ENCODE results near the gene MACROH2A2.

The MACROH2A2 gene

DNA sequence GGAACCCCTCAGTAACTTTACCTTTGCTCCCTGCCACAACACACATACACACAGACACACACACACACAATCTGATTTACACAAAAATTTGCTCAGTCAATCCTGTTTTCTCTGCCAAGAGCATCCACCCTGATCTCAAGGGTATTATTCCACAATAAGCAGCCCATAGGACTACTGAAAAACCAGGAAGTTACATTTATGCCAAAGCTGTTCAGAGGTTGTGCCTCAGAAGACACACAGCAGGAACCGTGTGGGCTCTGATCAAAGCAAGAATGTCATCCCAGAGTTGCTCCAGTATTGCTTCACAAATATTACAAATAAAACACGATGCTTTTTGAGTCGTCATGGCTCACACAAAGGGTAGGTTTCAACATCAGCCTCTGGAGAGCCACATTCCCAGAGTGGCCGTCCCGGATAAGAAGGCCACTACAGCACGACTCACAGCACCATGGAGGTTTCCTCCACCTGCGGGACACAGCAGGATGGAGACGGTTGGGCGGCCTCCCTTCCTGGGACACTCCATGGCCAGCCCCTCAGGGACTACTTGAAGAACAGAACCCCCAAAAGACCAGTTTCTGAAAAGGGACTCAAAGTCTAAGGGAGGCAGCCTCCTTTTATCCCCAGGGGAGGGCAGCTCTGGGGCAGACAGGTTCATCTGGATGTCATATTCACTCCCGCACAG, 78.4 kb downstream of the MACROH2A2 start:
- in situ Hi-C loops (cut with HindIII; ENCODE audit: low sequenced_read_pairs): no loop called here
- DNase-seq (ENCODE audit: low read depth): peak; percentile 16
- TF ChIP-seq, protein P1, sequence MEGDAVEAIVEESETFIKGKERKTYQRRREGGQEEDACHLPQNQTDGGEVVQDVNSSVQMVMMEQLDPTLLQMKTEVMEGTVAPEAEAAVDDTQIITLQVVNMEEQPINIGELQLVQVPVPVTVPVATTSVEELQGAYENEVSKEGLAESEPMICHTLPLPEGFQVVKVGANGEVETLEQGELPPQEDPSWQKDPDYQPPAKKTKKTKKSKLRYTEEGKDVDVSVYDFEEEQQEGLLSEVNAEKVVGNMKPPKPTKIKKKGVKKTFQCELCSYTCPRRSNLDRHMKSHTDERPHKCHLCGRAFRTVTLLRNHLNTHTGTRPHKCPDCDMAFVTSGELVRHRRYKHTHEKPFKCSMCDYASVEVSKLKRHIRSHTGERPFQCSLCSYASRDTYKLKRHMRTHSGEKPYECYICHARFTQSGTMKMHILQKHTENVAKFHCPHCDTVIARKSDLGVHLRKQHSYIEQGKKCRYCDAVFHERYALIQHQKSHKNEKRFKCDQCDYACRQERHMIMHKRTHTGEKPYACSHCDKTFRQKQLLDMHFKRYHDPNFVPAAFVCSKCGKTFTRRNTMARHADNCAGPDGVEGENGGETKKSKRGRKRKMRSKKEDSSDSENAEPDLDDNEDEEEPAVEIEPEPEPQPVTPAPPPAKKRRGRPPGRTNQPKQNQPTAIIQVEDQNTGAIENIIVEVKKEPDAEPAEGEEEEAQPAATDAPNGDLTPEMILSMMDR (IDR thresholded peaks at IDR 0.05; ENCODE audit: low read depth, low read length, missing control alignments): no peak
- H3K4me3 ChIP-seq (ENCODE audit: low read depth, low read length): no peak overlapping the region

DNA sequence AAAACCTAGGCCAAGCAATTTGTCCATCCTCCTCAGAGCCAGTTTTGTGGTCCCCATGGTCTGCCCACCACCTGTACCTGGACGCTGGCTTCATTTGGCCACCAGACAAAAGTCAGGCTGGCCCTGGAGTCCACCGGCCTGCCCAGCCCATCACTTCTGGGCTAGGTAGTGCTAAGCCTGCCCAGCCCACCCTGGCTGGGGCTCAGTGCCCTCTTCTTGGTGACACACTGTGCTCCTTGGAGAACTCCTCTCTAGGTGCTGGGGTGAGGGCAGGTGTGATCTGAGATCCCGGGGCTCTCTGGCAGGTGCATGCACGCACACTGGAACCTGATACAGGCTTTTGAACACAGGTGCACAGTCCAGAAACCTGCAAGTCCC, 78.9 kb downstream of the MACROH2A2 start:
- TF ChIP-seq, protein P1 (IDR thresholded peaks at IDR 0.05; ENCODE audit: low read depth, low read length, missing control alignments): no peak
- in situ Hi-C loops (cut with HindIII; ENCODE audit: low sequenced_read_pairs): no loop called here
- no peak for DNase-seq (ENCODE audit: low read depth)
- H3K4me3 ChIP-seq (ENCODE audit: low read depth, low read length): no peak overlapping the region

- DNase-seq (ENCODE audit: low read depth): no peak
- TF ChIP-seq, protein P1 (IDR thresholded peaks at IDR 0.05; ENCODE audit: low read depth, low read length, missing control alignments): no peak
- in situ Hi-C loops (cut with HindIII; ENCODE audit: low sequenced_read_pairs): no loop called here
- peak within 1 kb of the TSS; percentile 55 for H3K4me3 ChIP-seq (ENCODE audit: low read depth, low read length)
Measured at GRCh38 chr10:70132098-70133029, 79.7 kb downstream of the MACROH2A2 start, which contains the start of gene AIFM2. Gene AIFM2 (minus strand): TSS chr10:70132825. CDS start chr10:70124084, 8,741 bp downstream.

DNA sequence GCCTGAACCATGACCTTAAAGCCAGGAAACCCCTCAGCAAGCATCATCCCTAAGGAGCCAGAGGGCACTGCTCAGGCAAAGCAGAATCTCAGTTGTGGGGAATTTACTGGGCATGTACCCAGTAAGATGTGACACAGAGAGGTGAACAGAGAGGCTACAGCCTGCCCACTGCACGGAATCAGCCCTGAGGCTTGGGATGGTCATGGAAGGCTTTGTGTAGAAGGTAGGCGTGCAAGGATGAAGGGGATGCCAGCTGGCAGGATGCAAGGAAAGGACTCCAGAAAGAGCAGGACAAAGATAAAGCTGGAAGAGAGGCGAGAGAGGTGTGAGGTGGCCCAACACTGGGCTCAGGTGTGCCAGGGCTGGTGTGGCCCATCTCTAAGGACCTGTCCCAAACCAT, 82.4 kb downstream of the MACROH2A2 start:
- no peak overlapping the region for H3K4me3 ChIP-seq (ENCODE audit: low read depth, low read length)
- TF ChIP-seq, protein P1 (IDR thresholded peaks at IDR 0.05; ENCODE audit: low read depth, low read length, missing control alignments): no peak
- in situ Hi-C loops (cut with HindIII; ENCODE audit: low sequenced_read_pairs): no loop called here
- DNase-seq (ENCODE audit: low read depth): no peak

DNA sequence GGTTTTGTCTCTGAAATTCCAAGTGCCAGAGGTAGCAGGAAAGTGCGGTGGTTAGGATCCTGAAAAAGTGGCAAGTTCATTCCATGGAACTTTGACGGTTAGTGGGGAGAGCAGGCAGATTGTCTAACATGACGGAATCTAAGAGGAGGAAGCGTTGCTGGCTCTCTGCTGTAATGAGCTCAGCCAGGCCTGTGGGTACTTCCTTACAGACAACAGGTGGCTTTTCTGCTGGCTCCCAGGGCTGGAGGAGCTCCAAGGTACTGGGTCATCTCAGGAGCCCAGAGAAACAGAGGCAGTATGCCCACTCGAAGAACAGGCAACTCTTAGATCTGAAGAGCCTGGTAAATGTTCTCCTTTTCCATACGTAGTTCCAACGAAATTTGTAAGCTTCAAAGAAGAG, 83.0 kb downstream of the MACROH2A2 start:
- TF ChIP-seq, protein P1 (IDR thresholded peaks at IDR 0.05; ENCODE audit: low read depth, low read length, missing control alignments): no peak
- H3K4me3 ChIP-seq (ENCODE audit: low read depth, low read length): no peak overlapping the region
- no peak for DNase-seq (ENCODE audit: low read depth)
- in situ Hi-C loops (cut with HindIII; ENCODE audit: low sequenced_read_pairs): no loop called here

- no peak for DNase-seq (ENCODE audit: low read depth)
- no peak overlapping the region for H3K4me3 ChIP-seq (ENCODE audit: low read depth, low read length)
- TF ChIP-seq, protein P1 (IDR thresholded peaks at IDR 0.05; ENCODE audit: low read depth, low read length, missing control alignments): no peak
- in situ Hi-C loops (cut with HindIII; ENCODE audit: low sequenced_read_pairs): no loop called here
Measured at GRCh38 chr10:70137135-70137534, 84.5 kb downstream of the MACROH2A2 start.

All from astrocyte of the cerebellum (primary cell).